ENCODE measurements around the gene TRPM2. TPM values are rescaled to one million over a fixed set of nuclear protein-coding genes. Genes with fewer than 3 reads are reported as not detected.

The TRPM2 gene
- total RNA-seq, 1 experiment from 2014 or later, result 28.1 TPM

DNA sequence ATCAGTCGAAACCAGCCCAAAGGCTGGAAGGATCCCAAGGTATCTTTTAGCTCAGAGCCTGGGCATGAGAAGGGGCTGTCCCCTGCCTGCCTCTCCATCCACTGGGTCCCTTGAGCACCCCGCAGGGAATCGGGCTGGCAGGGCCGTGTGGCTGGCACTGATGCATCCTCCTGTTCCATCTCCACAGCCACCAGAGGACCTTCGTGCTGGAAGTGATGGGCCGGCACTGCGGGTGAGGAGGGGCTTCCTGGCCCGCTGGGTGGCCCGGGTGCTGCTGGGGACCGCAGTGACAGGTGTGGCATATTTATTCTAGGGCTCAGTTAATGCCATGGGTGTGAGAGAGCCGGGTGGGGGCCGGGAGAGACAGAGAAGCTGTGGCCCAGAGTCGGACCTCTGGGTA lies 40.0 kb upstream of the TRPM2 start:
- ChIA-PET CTCF (no interaction called here), POLR2A (no interaction called here), RAD21 (ENCODE audit: low non-redundant PET in 1 of 2, low total read pairs in 2 of 2, uncharacterized antibody in 2 of 2, unreplicated experiment in 2 of 2) (no interaction called here)
- no peak overlapping the region for H3K27ac ChIP-seq (ENCODE audit: low read depth, low read length)
- no peak for TF ChIP-seq JUND (IDR thresholded peaks at IDR 0.05)
- no peak for TF ChIP-seq RAD21 (IDR thresholded peaks at IDR 0.05; ENCODE audit: low read depth)
- no peak for TF ChIP-seq EZH2 (IDR thresholded peaks at IDR 0.05)
- no peak for TF ChIP-seq CEBPB (IDR thresholded peaks at IDR 0.05; ENCODE audit: low read depth)
- no peak for TF ChIP-seq SRF (IDR thresholded peaks at IDR 0.05; ENCODE audit: low read depth)
- TF ChIP-seq CBX3 (IDR thresholded peaks at IDR 0.05; ENCODE audit: low read depth), result no peak
- TF ChIP-seq, protein P1, sequence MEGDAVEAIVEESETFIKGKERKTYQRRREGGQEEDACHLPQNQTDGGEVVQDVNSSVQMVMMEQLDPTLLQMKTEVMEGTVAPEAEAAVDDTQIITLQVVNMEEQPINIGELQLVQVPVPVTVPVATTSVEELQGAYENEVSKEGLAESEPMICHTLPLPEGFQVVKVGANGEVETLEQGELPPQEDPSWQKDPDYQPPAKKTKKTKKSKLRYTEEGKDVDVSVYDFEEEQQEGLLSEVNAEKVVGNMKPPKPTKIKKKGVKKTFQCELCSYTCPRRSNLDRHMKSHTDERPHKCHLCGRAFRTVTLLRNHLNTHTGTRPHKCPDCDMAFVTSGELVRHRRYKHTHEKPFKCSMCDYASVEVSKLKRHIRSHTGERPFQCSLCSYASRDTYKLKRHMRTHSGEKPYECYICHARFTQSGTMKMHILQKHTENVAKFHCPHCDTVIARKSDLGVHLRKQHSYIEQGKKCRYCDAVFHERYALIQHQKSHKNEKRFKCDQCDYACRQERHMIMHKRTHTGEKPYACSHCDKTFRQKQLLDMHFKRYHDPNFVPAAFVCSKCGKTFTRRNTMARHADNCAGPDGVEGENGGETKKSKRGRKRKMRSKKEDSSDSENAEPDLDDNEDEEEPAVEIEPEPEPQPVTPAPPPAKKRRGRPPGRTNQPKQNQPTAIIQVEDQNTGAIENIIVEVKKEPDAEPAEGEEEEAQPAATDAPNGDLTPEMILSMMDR (IDR thresholded peaks at IDR 0.05 in 2 of 3, conservative IDR thresholded peaks at IDR 0.05 in 1 of 3; ENCODE audit: borderline replicate concordance in 1 of 3, insufficient read depth in 1 of 3, low read depth in 2 of 3, low read length in 2 of 3), result no peak
- no peak for TF ChIP-seq ZNF274 (IDR thresholded peaks at IDR 0.05; ENCODE audit: low read depth, low read length)
- TF ChIP-seq, protein P2, sequence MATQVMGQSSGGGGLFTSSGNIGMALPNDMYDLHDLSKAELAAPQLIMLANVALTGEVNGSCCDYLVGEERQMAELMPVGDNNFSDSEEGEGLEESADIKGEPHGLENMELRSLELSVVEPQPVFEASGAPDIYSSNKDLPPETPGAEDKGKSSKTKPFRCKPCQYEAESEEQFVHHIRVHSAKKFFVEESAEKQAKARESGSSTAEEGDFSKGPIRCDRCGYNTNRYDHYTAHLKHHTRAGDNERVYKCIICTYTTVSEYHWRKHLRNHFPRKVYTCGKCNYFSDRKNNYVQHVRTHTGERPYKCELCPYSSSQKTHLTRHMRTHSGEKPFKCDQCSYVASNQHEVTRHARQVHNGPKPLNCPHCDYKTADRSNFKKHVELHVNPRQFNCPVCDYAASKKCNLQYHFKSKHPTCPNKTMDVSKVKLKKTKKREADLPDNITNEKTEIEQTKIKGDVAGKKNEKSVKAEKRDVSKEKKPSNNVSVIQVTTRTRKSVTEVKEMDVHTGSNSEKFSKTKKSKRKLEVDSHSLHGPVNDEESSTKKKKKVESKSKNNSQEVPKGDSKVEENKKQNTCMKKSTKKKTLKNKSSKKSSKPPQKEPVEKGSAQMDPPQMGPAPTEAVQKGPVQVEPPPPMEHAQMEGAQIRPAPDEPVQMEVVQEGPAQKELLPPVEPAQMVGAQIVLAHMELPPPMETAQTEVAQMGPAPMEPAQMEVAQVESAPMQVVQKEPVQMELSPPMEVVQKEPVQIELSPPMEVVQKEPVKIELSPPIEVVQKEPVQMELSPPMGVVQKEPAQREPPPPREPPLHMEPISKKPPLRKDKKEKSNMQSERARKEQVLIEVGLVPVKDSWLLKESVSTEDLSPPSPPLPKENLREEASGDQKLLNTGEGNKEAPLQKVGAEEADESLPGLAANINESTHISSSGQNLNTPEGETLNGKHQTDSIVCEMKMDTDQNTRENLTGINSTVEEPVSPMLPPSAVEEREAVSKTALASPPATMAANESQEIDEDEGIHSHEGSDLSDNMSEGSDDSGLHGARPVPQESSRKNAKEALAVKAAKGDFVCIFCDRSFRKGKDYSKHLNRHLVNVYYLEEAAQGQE (IDR thresholded peaks at IDR 0.05; ENCODE audit: low read depth), result no peak
- no peak for TF ChIP-seq TCF7L2 (IDR thresholded peaks at IDR 0.05; ENCODE audit: borderline replicate concordance, extremely low read depth, insufficient read depth, insufficient read length)
- no peak for TF ChIP-seq SIN3A (IDR thresholded peaks at IDR 0.05; ENCODE audit: low read depth)
- TF ChIP-seq EZH2phosphoT487 (IDR thresholded peaks at IDR 0.05; ENCODE audit: borderline replicate concordance), result no peak
- TF ChIP-seq, protein P3, sequence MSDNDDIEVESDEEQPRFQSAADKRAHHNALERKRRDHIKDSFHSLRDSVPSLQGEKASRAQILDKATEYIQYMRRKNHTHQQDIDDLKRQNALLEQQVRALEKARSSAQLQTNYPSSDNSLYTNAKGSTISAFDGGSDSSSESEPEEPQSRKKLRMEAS (IDR thresholded peaks at IDR 0.05), result no peak
- TF ChIP-seq POLR2AphosphoS5 (IDR thresholded peaks at IDR 0.05; ENCODE audit: low read depth, low read length), result no peak
- no peak for TF ChIP-seq SP1 (IDR thresholded peaks at IDR 0.05; ENCODE audit: low read depth)
- TF ChIP-seq YY1 (IDR thresholded peaks at IDR 0.05; ENCODE audit: extremely low read depth, insufficient replicate concordance, low read depth, low read length), result no peak
- TF ChIP-seq ELF1 (IDR thresholded peaks at IDR 0.05; ENCODE audit: borderline replicate concordance, low read depth), result no peak
- no peak overlapping the region for H3K4me2 ChIP-seq (ENCODE audit: low read length)
- H3K27me3 ChIP-seq (ENCODE audit: insufficient read depth, low read length), result no peaks in the 10 kb centered on the region
- no peak overlapping the region for H3K4me3 ChIP-seq (replicated peaks in 1 of 2; ENCODE audit: low read depth in 1 of 2, low read length in 2 of 2)
- ATAC-seq (no peak), DNase-seq (ENCODE audit: low read depth, low spot score) (no peak)
- no peaks in the 10 kb centered on the region for H3K79me2 ChIP-seq (ENCODE audit: insufficient read depth, low read length)
- H3K9me2 ChIP-seq (ENCODE audit: insufficient read depth), result no peaks in the 10 kb centered on the region
- intact Hi-C loops (cut with micrococcal nuclease), result no loop called here
- no peaks in the 10 kb centered on the region for H3K9me3 ChIP-seq (ENCODE audit: control insufficient read depth in 1 of 2, insufficient read depth in 1 of 2, low read depth in 1 of 2, low read length in 2 of 2)
- H4K20me1 ChIP-seq (ENCODE audit: insufficient read depth), result no peaks in the 10 kb centered on the region
- no peaks in the 10 kb centered on the region for H3K4me1 ChIP-seq (ENCODE audit: control insufficient read depth in 1 of 2, insufficient read depth in 2 of 2, low read length in 2 of 2)
- no peak overlapping the region for H2AFZ ChIP-seq (ENCODE audit: low read depth, low read length, poor library complexity, severe bottlenecking)
- H3K9ac ChIP-seq (ENCODE audit: low read length), result no peak overlapping the region
- peaks cover 7 to 22% of the 10 kb centered on the region in 2 experiments; a peak in 3 of 4 replicates for H3K36me3 ChIP-seq (ENCODE audit: control insufficient read depth in 1 of 2, insufficient read depth in 2 of 2, low read length in 2 of 2)
- no TSS peak for BruUV-seq (replicated peaks)
